ENCODE data around the gene TNNT2.

The TNNT2 gene

GRCh38 chr1:201310251-201310985 lies 67.1 kb downstream of the TNNT2 start:
- no peak for DNase-seq

GRCh38 chr1:201309416-201309815 lies 68.1 kb downstream of the TNNT2 start:
- DNase-seq: no peak

All from activated CD8-positive, alpha-beta memory T cell treated with anti-CD3 and anti-CD28 coated beads, Interleukin-2, amount 50 U/mL, for 4 hours (primary cell).